HepG2 (cell line): ENCODE measurements around the gene TOMM22. TPM values are rescaled to one million over a fixed set of nuclear protein-coding genes. Genes with fewer than 3 reads are reported as not detected.

Source experiments
- CCDC6 ChIP-seq: sonication (generic); formaldehyde crosslinking; IDR thresholded peaks from 2 replicates; pipeline ENCODE4 v1.8.1; 2022; ENCODE audit warnings: mild to moderate bottlenecking, missing genetic modification reagents, moderate library complexity
- CEBPB ChIP-seq: IDR thresholded peaks from 2 replicates; pipeline ENCODE4 v1.6.1; 2011; ENCODE audit warnings: low read depth, low read length, improper control_type of control experiment, borderline replicate concordance
- DNMT3B ChIP-seq: conservative IDR thresholded peaks from 2 replicates; pipeline ENCODE4 v1.6.1; 2016; ENCODE audit warnings: missing biosample characterization, control low read depth
- FOXA1 ChIP-seq, 2 experiments: fragments of 450-650 bp in 1 of 2; sonication (generic) in 1 of 2; formaldehyde crosslinking in 1 of 2; IDR thresholded peaks; 2 replicates each; pipeline versions ENCODE4 v1.4.0 to v1.6.1; 2016 to 2020; ENCODE audit warnings: missing genetic modification reagents in 1 of 2
- GLI4 ChIP-seq: sonication (generic); formaldehyde crosslinking; IDR thresholded peaks from 2 replicates; pipeline ENCODE4 v1.5.1; 2020; ENCODE audit warnings: missing genetic modification reagents, mild to moderate bottlenecking, moderate library complexity, borderline replicate concordance
- NCOA2 ChIP-seq: sonication (generic); formaldehyde crosslinking; IDR thresholded peaks from 2 replicates; pipeline ENCODE4 v1.8.0; 2022; ENCODE audit warnings: inconsistent platforms
- RFXAP ChIP-seq: sonication (generic); formaldehyde crosslinking; IDR thresholded peaks from 2 replicates; pipeline ENCODE4 v1.4.0; 2020; ENCODE audit warnings: missing genetic modification reagents, borderline replicate concordance
- SRSF9 ChIP-seq: fragments of 200-400 bp; formaldehyde crosslinking; IDR thresholded peaks from 2 replicates; pipeline ENCODE4 v1.6.1; 2018; ENCODE audit warnings: borderline replicate concordance, mild to moderate bottlenecking, low read depth, low read length; ENCODE audit not compliant: insufficient read depth, poor library complexity, severe bottlenecking
- TOE1 ChIP-seq: sonication (generic); formaldehyde crosslinking; IDR thresholded peaks from 2 replicates; pipeline ENCODE4 v1.4.0; 2020; ENCODE audit warnings: mild to moderate bottlenecking, missing genetic modification reagents
- ZFP90 ChIP-seq: sonication (generic); formaldehyde crosslinking; IDR thresholded peaks from 2 replicates; pipeline ENCODE4 v1.8.0; 2022; ENCODE audit warnings: missing genetic modification reagents, mild to moderate bottlenecking, inconsistent platforms, borderline replicate concordance
- ZNF33A ChIP-seq: sonication (generic); formaldehyde crosslinking; IDR thresholded peaks from 2 replicates; pipeline ENCODE4 v1.5.1; 2020; ENCODE audit warnings: missing genetic modification reagents, mild to moderate bottlenecking, moderate library complexity, borderline replicate concordance
- ZNF547 ChIP-seq: sonication (generic); formaldehyde crosslinking; IDR thresholded peaks from 2 replicates; pipeline ENCODE4 v1.5.1; 2020; ENCODE audit warnings: mild to moderate bottlenecking, missing genetic modification reagents
- ZNF776 ChIP-seq: sonication (generic); formaldehyde crosslinking; IDR thresholded peaks from 2 replicates; pipeline ENCODE4 v1.4.0; 2020; ENCODE audit warnings: mild to moderate bottlenecking, missing genetic modification reagents
- ZSCAN25 ChIP-seq: sonication (generic); formaldehyde crosslinking; IDR thresholded peaks from 2 replicates; pipeline ENCODE4 v1.8.0; 2022; ENCODE audit warnings: mild to moderate bottlenecking, missing genetic modification reagents
- ZSCAN31 ChIP-seq: sonication (generic); formaldehyde crosslinking; IDR thresholded peaks from 2 replicates; pipeline ENCODE4 v1.5.0; 2020; ENCODE audit warnings: low read depth, mild to moderate bottlenecking, missing genetic modification reagents
- polyA plus RNA-seq, 8 experiments: library from polyadenylated mRNA; depleted of rRNA in 3 of 8; stranded (reverse) in 7 of 8; unstranded in 1 of 8; fragments of >200 nt; fragmentation: Illumina TruSeq in 4 of 8; extraction: Trizol in 4 of 8; gene quantifications; 2 replicates each; pipeline versions ENCODE4 v1.2.1 to v1.2.3, GENCODE V29; 2011 to 2016; ENCODE audit warnings: low read depth in 4 of 8, missing spikeins in 1 of 8, mixed read lengths in 1 of 8; ENCODE audit not compliant: insufficient read depth in 1 of 8
- total RNA-seq, 5 experiments: library from RNA; depleted of rRNA; stranded (reverse); fragments of >200 nt; fragmentation: Illumina TruSeq; extraction: Trizol; gene quantifications; 2 replicates each; pipeline ENCODE4 v1.2.3, GENCODE V29; 2016; ENCODE audit warnings: low read depth in 1 of 5
- TF ChIP-seq, protein P1 (sequence below): fragments of 450-650 bp; IDR thresholded peaks from 2 replicates; pipeline ENCODE4 v1.6.1; 2017
- TF ChIP-seq, protein P2 (sequence below): sonication (generic); formaldehyde crosslinking; IDR thresholded peaks from 2 replicates; pipeline ENCODE4 v1.5.1; 2020; ENCODE audit warnings: mild to moderate bottlenecking, missing genetic modification reagents, moderate library complexity

The TOMM22 gene
- total and polyA plus RNA-seq, 2 of the 13 experiments (the other 11 are each of a cell fraction or from before 2014, with no cell fraction given), result 46.9 to 118 TPM

GRCh38 chr22:38655519-38656255 lies 26.1 kb upstream of the TOMM22 start (continued):
- peak; percentile 75; the same call in 1 of the 2 replicates for TF ChIP-seq GLI4
- 0 out of 2 replicates have a peak, but pooled peaks have one; percentile 13 for TF ChIP-seq CCDC6 (CRISPR knock-in tag)
- TF ChIP-seq ZFP90 (CRISPR knock-in tag), result no peak
- no peak for TF ChIP-seq RFXAP
- 0 out of 2 replicates have a peak, but pooled peaks have one; percentile 31 for TF ChIP-seq ZSCAN25 (CRISPR knock-in tag)
- TF ChIP-seq CEBPB, result peak; percentile 3; the same call in 1 of the 2 replicates
- 0 out of 2 replicates have a peak, but pooled peaks have one; percentile 10 for TF ChIP-seq ZSCAN31 (CRISPR knock-in tag)
- TF ChIP-seq, protein P1, sequence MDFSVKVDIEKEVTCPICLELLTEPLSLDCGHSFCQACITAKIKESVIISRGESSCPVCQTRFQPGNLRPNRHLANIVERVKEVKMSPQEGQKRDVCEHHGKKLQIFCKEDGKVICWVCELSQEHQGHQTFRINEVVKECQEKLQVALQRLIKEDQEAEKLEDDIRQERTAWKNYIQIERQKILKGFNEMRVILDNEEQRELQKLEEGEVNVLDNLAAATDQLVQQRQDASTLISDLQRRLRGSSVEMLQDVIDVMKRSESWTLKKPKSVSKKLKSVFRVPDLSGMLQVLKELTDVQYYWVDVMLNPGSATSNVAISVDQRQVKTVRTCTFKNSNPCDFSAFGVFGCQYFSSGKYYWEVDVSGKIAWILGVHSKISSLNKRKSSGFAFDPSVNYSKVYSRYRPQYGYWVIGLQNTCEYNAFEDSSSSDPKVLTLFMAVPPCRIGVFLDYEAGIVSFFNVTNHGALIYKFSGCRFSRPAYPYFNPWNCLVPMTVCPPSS, result no peak
- 0 out of 2 replicates have a peak, but pooled peaks have one; percentile 46 for TF ChIP-seq ZNF547 (CRISPR knock-in tag)
- TF ChIP-seq, protein P2, sequence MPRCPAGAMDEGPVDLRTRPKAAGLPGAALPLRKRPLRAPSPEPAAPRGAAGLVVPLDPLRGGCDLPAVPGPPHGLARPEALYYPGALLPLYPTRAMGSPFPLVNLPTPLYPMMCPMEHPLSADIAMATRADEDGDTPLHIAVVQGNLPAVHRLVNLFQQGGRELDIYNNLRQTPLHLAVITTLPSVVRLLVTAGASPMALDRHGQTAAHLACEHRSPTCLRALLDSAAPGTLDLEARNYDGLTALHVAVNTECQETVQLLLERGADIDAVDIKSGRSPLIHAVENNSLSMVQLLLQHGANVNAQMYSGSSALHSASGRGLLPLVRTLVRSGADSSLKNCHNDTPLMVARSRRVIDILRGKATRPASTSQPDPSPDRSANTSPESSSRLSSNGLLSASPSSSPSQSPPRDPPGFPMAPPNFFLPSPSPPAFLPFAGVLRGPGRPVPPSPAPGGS, result 0 out of 2 replicates have a peak, but pooled peaks have one; percentile 15
- TF ChIP-seq FOXA1 (IDR thresholded peaks at IDR 0.05), result no peak
- no peak for TF ChIP-seq FOXA1 (CRISPR knock-in tag; IDR thresholded peaks at IDR 0.05)
- TF ChIP-seq SRSF9, result no peak
- no peak for TF ChIP-seq TOE1 (CRISPR knock-in tag)
- 0 out of 2 replicates have a peak, but pooled peaks have one; percentile 15 for TF ChIP-seq ZNF33A (CRISPR knock-in tag)
- 0 out of 2 replicates have a peak, but pooled peaks have one; percentile 8 for TF ChIP-seq DNMT3B (CRISPR knock-in tag)
- no peak for TF ChIP-seq ZNF776 (CRISPR knock-in tag)
- TF ChIP-seq NCOA2 (CRISPR knock-in tag), result 0 out of 2 replicates have a peak, but pooled peaks have one; percentile 5
